GM12891 (cell line): ENCODE data around the gene DEFB119.

ENCODE experiments used
- POLR2A ChIP-seq: IDR thresholded peaks from 2 replicates; pipeline ENCODE4 v1.6.1; 2011; ENCODE audit warnings: low read depth, low read length, control low read depth
- SPI1 ChIP-seq: IDR thresholded peaks from 2 replicates; pipeline ENCODE4 v1.6.1; 2011; ENCODE audit warnings: low read depth, low read length, control low read depth

DNA sequence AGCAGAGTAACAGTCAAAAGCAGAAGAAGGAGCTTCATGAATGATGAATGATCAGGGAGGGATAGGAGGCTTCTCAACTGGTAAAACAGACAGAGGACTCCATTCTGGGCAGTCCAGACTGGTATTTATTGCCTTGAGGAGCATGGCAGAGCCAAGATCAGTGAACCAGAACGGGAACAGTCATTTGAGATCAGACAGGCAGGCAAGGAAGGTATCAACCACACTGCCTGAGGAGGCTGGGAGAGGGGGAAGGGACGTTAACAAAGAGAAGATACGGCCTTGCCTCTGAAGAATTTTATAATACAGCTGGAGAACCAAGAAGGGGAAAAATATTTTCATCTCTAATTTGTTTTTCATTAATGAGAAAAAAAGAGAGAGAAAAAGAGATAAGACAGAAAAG is 15.7 kb upstream of the DEFB119 start, which contains the start of gene DEFB121:
- TF ChIP-seq POLR2A, result no peak
- no peak for TF ChIP-seq SPI1
